ENCODE data around the gene TGFBI. TPM values are rescaled to one million over a fixed set of nuclear protein-coding genes. Genes with fewer than 3 reads are reported as not detected.

The TGFBI gene
- total and polyA plus RNA-seq, 2 experiments from 2014 or later = 2.9 to 10.2 TPM

DNA sequence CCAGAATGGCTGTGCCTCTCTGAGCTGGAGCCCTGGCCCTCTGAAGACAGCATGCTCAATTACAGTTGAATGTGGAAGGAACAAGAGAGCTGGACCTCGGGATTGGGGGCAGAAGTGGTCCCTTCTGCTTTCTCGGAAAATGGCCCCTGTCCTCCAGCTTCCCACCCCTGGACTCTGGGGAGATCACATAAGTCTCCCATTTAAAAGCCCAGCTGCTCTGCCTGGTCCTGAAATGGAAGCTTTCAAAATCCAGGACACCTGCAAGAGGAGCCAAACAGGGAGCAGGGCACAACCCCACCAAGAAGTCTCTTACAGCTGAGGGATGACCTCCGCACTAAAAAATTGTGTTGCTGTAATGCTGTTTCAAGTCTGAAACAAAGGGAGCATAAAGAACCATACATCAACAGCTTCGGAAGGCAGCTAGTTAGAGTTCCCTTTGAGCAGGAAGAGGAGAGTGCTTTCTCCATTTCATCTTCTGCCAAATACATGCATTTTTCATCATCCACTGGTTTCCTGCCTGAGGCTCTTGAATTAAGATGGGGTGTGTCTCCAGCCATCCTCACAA is 48.2 kb downstream of the TGFBI start:
- no peaks in the 10 kb centered on the region for H3K4me1 ChIP-seq (ENCODE audit: low read depth)
- H3K4me3 ChIP-seq = no peak overlapping the region
- peaks cover 53% of the 10 kb centered on the region for H3K27me3 ChIP-seq
- no peak for DNase-seq (ENCODE audit: low read depth in 1 of 2, low spot score in 1 of 2)
- H3K27ac ChIP-seq = no peak overlapping the region
- TF ChIP-seq, protein P1, sequence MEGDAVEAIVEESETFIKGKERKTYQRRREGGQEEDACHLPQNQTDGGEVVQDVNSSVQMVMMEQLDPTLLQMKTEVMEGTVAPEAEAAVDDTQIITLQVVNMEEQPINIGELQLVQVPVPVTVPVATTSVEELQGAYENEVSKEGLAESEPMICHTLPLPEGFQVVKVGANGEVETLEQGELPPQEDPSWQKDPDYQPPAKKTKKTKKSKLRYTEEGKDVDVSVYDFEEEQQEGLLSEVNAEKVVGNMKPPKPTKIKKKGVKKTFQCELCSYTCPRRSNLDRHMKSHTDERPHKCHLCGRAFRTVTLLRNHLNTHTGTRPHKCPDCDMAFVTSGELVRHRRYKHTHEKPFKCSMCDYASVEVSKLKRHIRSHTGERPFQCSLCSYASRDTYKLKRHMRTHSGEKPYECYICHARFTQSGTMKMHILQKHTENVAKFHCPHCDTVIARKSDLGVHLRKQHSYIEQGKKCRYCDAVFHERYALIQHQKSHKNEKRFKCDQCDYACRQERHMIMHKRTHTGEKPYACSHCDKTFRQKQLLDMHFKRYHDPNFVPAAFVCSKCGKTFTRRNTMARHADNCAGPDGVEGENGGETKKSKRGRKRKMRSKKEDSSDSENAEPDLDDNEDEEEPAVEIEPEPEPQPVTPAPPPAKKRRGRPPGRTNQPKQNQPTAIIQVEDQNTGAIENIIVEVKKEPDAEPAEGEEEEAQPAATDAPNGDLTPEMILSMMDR (IDR thresholded peaks at IDR 0.05; ENCODE audit: low read depth, low read length) = no peak
- H3K36me3 ChIP-seq = no peaks in the 10 kb centered on the region
- no peaks in the 10 kb centered on the region for H3K9me3 ChIP-seq (ENCODE audit: low read depth)

DNA sequence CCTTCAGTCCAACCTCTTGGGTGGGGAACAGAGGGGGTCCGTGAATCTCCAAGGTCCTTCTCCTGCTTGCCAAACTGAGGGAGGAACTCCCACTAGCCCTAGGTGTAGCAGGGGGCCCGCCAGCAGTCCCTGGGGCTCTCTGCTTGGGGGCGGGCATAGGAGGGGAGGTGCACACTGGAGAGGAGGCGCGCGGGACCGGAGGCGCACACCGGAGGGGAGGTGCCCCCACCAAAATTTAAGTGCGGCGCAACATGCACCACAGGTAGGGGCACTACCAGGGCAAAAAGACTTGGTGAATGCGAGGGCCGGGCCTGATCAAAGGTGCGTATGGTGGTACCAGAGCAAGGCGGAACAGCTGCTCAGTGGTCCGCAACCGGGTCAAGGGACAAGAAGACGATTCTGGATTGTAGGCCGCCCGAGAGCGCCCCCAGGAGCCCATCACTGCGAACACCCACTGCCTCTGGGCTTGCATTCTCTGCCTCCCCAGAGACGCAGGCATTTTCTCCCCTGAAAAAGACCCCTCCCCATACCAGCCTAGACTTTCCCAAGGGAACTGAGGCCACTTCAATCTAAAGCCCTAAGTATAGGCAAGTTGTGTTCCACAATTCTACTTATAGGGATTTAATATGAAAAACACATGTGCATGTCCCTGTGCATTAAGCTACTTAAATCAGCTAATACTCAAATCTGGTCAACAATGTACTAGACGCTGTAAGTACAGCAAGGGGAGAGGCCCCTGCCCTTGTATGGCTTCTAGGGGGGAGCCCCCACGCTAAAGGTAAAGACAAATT is 50.6 kb downstream of the TGFBI start:
- Histone ChIP-seq H3K4me1 (ENCODE audit: low read depth) (no peaks in the 10 kb centered on the region), H3K27me3 (peaks cover 68% of the 10 kb centered on the region), H3K9me3 (ENCODE audit: low read depth) (no peaks in the 10 kb centered on the region), H3K27ac (no peak overlapping the region), H3K4me3 (peak overlapping the region; percentile 42), H3K36me3 (no peaks in the 10 kb centered on the region)
- TF ChIP-seq, protein P1 (IDR thresholded peaks at IDR 0.05; ENCODE audit: low read depth, low read length) = peak; percentile 35
- DNase-seq (ENCODE audit: low read depth in 1 of 2, low spot score in 1 of 2) = peak in 1 of 2 donors; percentile 55

DNA sequence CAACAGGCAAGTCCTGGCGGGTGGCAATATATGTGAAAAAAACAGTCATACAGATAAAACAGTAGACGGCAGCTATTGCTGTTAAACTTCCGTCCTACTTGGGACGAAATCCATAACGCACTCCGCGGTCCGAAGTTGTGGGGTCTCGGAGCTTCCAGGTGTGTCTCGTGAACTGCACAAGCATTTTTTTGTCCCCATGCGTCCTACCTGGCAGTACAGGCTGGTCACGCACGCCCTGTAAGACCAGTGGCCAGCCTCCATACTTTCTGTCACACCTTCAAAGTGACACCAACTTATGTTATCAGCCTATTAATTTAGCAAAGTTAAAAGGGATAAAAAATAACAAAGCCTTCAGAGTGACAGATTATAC is 51.3 kb downstream of the TGFBI start:
- H3K27ac ChIP-seq = no peak overlapping the region
- H3K4me1 ChIP-seq (ENCODE audit: low read depth) = no peaks in the 10 kb centered on the region
- H3K27me3 ChIP-seq = peaks cover 68% of the 10 kb centered on the region
- TF ChIP-seq, protein P1 (IDR thresholded peaks at IDR 0.05; ENCODE audit: low read depth, low read length) = no peak
- peak; percentile 33 to 43 for DNase-seq (ENCODE audit: low read depth in 1 of 2, low spot score in 1 of 2)
- H3K36me3 ChIP-seq = no peaks in the 10 kb centered on the region
- peak overlapping the region; percentile 42 for H3K4me3 ChIP-seq
- H3K9me3 ChIP-seq (ENCODE audit: low read depth) = no peaks in the 10 kb centered on the region

DNA sequence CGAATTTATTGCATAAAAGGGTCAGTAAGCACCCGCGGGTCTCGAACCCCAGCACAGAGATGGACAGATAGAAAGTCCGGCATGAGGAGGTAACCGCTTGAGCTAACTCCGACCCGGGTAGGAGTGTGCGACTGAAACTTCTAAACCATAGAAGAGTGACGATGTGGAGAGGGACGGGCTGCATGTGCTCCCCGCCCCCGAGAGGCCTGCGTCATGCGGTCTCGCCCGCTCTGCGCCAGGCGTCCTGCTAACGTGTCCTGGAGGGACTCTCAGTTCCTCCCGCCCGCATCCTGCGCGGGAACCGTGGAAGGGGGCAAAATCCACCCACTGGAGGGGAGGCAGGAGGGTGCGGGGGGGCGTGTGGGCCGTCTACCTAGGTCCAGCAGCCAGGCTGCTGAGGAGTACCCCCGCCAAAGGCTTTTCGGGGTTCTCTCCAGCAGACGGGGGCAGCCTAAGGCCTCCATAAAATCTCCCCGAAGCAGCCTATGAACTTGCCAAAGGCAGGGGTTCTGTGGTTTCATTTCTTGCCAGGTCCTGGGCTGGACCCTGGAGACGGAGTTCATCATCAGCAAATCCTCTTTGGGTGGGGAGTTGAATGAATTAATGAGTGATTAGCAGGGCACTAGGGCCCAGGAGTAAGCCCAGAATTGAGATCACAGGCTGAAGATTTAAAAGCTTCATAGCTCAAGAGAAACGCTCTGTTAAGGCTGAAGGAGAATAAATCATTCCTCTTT is 51.9 kb downstream of the TGFBI start:
- Histone ChIP-seq H3K27ac (no peak overlapping the region), H3K9me3 (ENCODE audit: low read depth) (no peaks in the 10 kb centered on the region), H3K4me1 (ENCODE audit: low read depth) (no peaks in the 10 kb centered on the region), H3K4me3 (peak overlapping the region; percentile 42), H3K36me3 (no peaks in the 10 kb centered on the region), H3K27me3 (peaks cover 68% of the 10 kb centered on the region)
- TF ChIP-seq, protein P1 (IDR thresholded peaks at IDR 0.05; ENCODE audit: low read depth, low read length) = no peak
- DNase-seq (ENCODE audit: low read depth in 1 of 2, low spot score in 1 of 2) = peak; percentile 86 to 97

DNA sequence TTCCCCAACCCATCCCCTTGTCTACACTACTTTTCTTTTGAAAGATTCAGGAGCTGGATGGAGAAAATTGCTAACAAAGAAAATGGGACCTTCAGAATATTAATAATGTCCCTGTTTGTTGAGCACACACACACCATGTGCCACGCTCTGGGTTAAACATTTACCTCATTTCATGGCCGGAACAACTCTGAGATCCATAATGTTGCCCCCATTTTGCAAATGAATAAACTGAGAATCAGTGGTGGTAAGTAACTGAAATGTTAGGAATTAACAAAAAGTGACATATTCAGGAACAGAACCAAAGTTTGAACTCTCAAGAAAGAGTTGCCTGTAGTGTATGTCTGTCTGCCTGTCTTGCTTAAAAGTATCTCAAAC is 52.4 kb downstream of the TGFBI start:
- no peaks in the 10 kb centered on the region for H3K9me3 ChIP-seq (ENCODE audit: low read depth)
- no peak for DNase-seq (ENCODE audit: low read depth in 1 of 2, low spot score in 1 of 2)
- no peak overlapping the region for H3K27ac ChIP-seq
- H3K4me3 ChIP-seq = peak overlapping the region; percentile 42
- H3K4me1 ChIP-seq (ENCODE audit: low read depth) = no peaks in the 10 kb centered on the region
- H3K27me3 ChIP-seq = peaks cover 63% of the 10 kb centered on the region
- TF ChIP-seq, protein P1 (IDR thresholded peaks at IDR 0.05; ENCODE audit: low read depth, low read length) = no peak
- H3K36me3 ChIP-seq = no peaks in the 10 kb centered on the region

Data from cardiac muscle cell (in vitro differentiated cells and primary cell).